Right lobe of liver (tissue), 6 donors: Measurements from ENCODE around the gene SOST. TPM values are rescaled to one million over a fixed set of nuclear protein-coding genes. Genes with fewer than 3 reads are reported as not detected.

Experiments
- ATAC-seq, 4 donors: fragments of 200-7000 bp; cut with Tn5 transposase; one replicate each; pipeline ENCODE4 v1.9.1; 2020; ENCODE audit warnings: mild to moderate bottlenecking in 4 of 4, moderate library complexity in 4 of 4
- DNase-seq, 3 donors: peaks; one replicate each; pipeline ENCODE4 v3.0.0-alpha.2; 2020
- H3K27ac ChIP-seq, 3 donors: fragments of 200-600 bp; one replicate each; pipeline ENCODE4 v1.8.0; 2022
- H3K27me3 ChIP-seq, 2 donors: fragments of 200-600 bp; one replicate each; pipeline ENCODE4 v1.8.0; 2022
- H3K36me3 ChIP-seq, 4 donors: fragments of 200-600 bp; sonication (generic) in 1 of 4; one replicate each; pipeline versions ENCODE4 v1.5.1 to v1.8.0; 2017 to 2022; ENCODE audit warnings: control low read depth in 1 of 4
- H3K4me1 ChIP-seq, 4 donors: fragments of 200-600 bp; sonication (generic) in 1 of 4; one replicate each; pipeline versions ENCODE4 v1.5.1 to v1.8.0; 2017 to 2022; ENCODE audit warnings: control low read depth in 1 of 4
- H3K4me3 ChIP-seq, 3 donors: fragments of 200-600 bp; one replicate each; pipeline ENCODE4 v1.8.0; 2022
- H3K9me3 ChIP-seq, 4 donors: fragments of 200-600 bp; sonication (generic) in 1 of 4; one replicate each; pipeline versions ENCODE4 v1.5.1 to v1.8.0; 2017 to 2022; ENCODE audit warnings: control low read depth in 1 of 4
- CTCF ChIP-seq, 4 donors: fragments of 200-600 bp in 3 of 4; fragments of 450-650 bp in 1 of 4; IDR thresholded peaks; one replicate each; pipeline versions ENCODE4 v1.5.1 to v1.8.0; 2016 to 2022; ENCODE audit warnings: antibody characterized with exemption in 4 of 4, mild to moderate bottlenecking in 2 of 4
- POLR2A ChIP-seq: fragments of 450-650 bp; IDR thresholded peaks from one replicate; pipeline ENCODE4 v1.6.1; 2017; ENCODE audit warnings: antibody characterized with exemption, mild to moderate bottlenecking
- WGBS: methylation state at CpG from one replicate; pipeline ENCODE4 v1.1.6; 2018; ENCODE audit warnings: low coverage, low lambda C conversion rate; ENCODE audit not compliant: insufficient coverage; ENCODE audit errors: missing lambda C conversion rate; 5-methylcytosine and 5-hydroxymethylcytosine counted together
- intact Hi-C, 2 donors: fragments of 100-400 bp; cut with DNase I; formaldehyde crosslinking; loops; one replicate each; pipeline versions ENCODE4 v1.11.2 to v1.14.1; 2022
- total RNA-seq, 6 experiments: library from RNA; depleted of rRNA in 2 of 6; stranded (reverse); fragments of >200 nt in 2 of 6; fragmentation: NEBNext Ultra II Directional in 3 of 6; extraction: Animal tissue kit (Norgen Biotek cat#: 25700) in 3 of 6; gene quantifications; one replicate each; pipeline versions ENCODE4 v1.1.0 to v1.2.4, GENCODE V29; 2016 to 2023
- donor health status: DM: no; HTN: yes; CAD: no.
- donor health status: DM: no; HTN: no; CAD: no.
- donor health status: DM: no; HTN: no; CAD: no.
- donor health status: DM: no; HTN: yes; CAD: no.
- donor health status: DM: no; HTN: yes; CAD: no.

The SOST gene
- total RNA-seq, 6 experiments from 2014 or later, result not detected

- DNase-seq, result peak in 1 of 3 donors; percentile 52
- Histone ChIP-seq H3K4me3 (no peak overlapping the region), H3K9me3 (no peaks in the 10 kb centered on the region), H3K27me3 (no peaks in the 10 kb centered on the region), H3K27ac (peak overlapping the region; percentile 59 to 95 (median 88)), H3K4me1 (peaks cover 0 to 69% (median 31%) of the 10 kb centered on the region in 4 donors), H3K36me3 (peaks cover 3 to 44% (median 24%) of the 10 kb centered on the region in 4 donors)
- 20% methylated on average over 9 of the region's 10 CpGs for WGBS
- no peak for TF ChIP-seq POLR2A
- TF ChIP-seq CTCF (IDR thresholded peaks at IDR 0.05), result no peak
- intact Hi-C loops, result no loop called here
- peak; percentile 13 to 22 (median 16) for ATAC-seq
Observed at GRCh38 chr17:43772877-43773648, 14.5 kb upstream of the SOST start.

- Histone ChIP-seq H3K27me3 (no peaks in the 10 kb centered on the region), H3K27ac (peak overlapping the region; percentile 57 to 95 (median 88)), H3K4me3 (peak overlapping the region in 2 of 3 donors; percentile 6 to 21), H3K9me3 (no peaks in the 10 kb centered on the region), H3K36me3 (peaks cover 3 to 46% (median 24%) of the 10 kb centered on the region in 4 donors), H3K4me1 (peaks cover 0 to 62% (median 24%) of the 10 kb centered on the region in 4 donors)
- peak; percentile 54 to 78 (median 72) for ATAC-seq
- 35% methylated on average over 8 of the region's 9 CpGs for WGBS
- DNase-seq, result peak in 2 of 3 donors; percentile 75 to 89
- no peak for TF ChIP-seq POLR2A
- TF ChIP-seq CTCF (IDR thresholded peaks at IDR 0.05), result no peak
- intact Hi-C loops, result no loop called here
Observed at GRCh38 chr17:43771463-43771862, 12.9 kb upstream of the SOST start.

- Histone ChIP-seq H3K36me3 (peaks cover 3 to 46% (median 24%) of the 10 kb centered on the region in 4 donors), H3K27ac (peak overlapping the region in 2 of 3 donors; percentile 35 to 95), H3K4me1 (peaks cover 0 to 58% (median 22%) of the 10 kb centered on the region in 4 donors), H3K4me3 (no peak overlapping the region), H3K9me3 (no peaks in the 10 kb centered on the region), H3K27me3 (no peaks in the 10 kb centered on the region)
- DNase-seq (no peak), ATAC-seq (no peak)
- 86% methylated on average over 1 of the region's 2 CpGs for WGBS
- intact Hi-C loops, result no loop called here
- TF ChIP-seq POLR2A (no peak), CTCF (IDR thresholded peaks at IDR 0.05) (no peak)
Observed at GRCh38 chr17:43770957-43771356, 12.4 kb upstream of the SOST start.

- DNase-seq (peak in 1 of 3 donors; percentile 45), ATAC-seq (no peak)
- intact Hi-C loops, result loop anchor here in 1 of 2 donors (10.0 kb wide), 1 partner anchor 75 kb away; the partner anchor contains the start of gene CD300LG
- peaks cover 0 to 47% (median 16%) of the 10 kb centered on the region in 4 donors for H3K4me1 ChIP-seq
- H3K27ac ChIP-seq, result no peak overlapping the region
- TF ChIP-seq POLR2A (no peak), CTCF (IDR thresholded peaks at IDR 0.05) (no peak)
- H3K4me3 ChIP-seq, result no peak overlapping the region
- no peaks in the 10 kb centered on the region for H3K27me3 ChIP-seq
- 73% methylated on average over 3 of the region's 11 CpGs for WGBS
- H3K9me3 ChIP-seq, result no peaks in the 10 kb centered on the region
- H3K36me3 ChIP-seq, result peaks cover 3 to 48% (median 24%) of the 10 kb centered on the region in 4 donors
Observed at GRCh38 chr17:43769859-43770258, 11.3 kb upstream of the SOST start.
